Coronary artery (tissue), 2 donors: Measurements from ENCODE around the gene NELFCD.

ENCODE experiments used
- DNase-seq: peaks from one replicate; pipeline ENCODE4 v3.0.0-alpha.2; 2017; ENCODE audit warnings: low spot score
- H3K27ac ChIP-seq, 2 donors: fragments of 200-600 bp; sonication (generic); one replicate each; pipeline ENCODE4 v1.5.1; 2016 to 2019
- H3K4me3 ChIP-seq: fragments of 200-600 bp; sonication (generic); 2 replicates; pipeline ENCODE4 v1.5.1; 2016; ENCODE audit warnings: mild to moderate bottlenecking, moderate library complexity
- CTCF ChIP-seq: fragments of 200-600 bp; sonication (generic); IDR thresholded peaks from one replicate; pipeline ENCODE4 v1.5.1; 2019; ENCODE audit warnings: antibody characterized with exemption

The NELFCD gene

GRCh38 chr20:59014680-59015389 is 33.8 kb downstream of the NELFCD start:
- Histone ChIP-seq H3K27ac (no peak overlapping the region), H3K4me3 (no peak overlapping the region)
- no peak for TF ChIP-seq CTCF
- DNase-seq, result no peak

GRCh38 chr20:59015411-59015810 is 34.4 kb downstream of the NELFCD start:
- TF ChIP-seq CTCF, result no peak
- no peak for DNase-seq
- Histone ChIP-seq H3K27ac (no peak overlapping the region), H3K4me3 (no peak overlapping the region)

- TF ChIP-seq CTCF, result no peak
- Histone ChIP-seq H3K4me3 (no peak overlapping the region), H3K27ac (no peak overlapping the region)
- no peak for DNase-seq
These were observed 35.0 kb downstream of the NELFCD start for GRCh38 chr20:59015812-59016711.

- Histone ChIP-seq H3K27ac (no peak overlapping the region), H3K4me3 (no peak overlapping the region)
- no peak for TF ChIP-seq CTCF
- no peak for DNase-seq
These were observed 35.9 kb downstream of the NELFCD start for GRCh38 chr20:59016795-59017492.

- DNase-seq, result no peak
- Histone ChIP-seq H3K4me3 (no peak overlapping the region), H3K27ac (no peak overlapping the region)
- no peak for TF ChIP-seq CTCF
These were observed 36.6 kb downstream of the NELFCD start for GRCh38 chr20:59017493-59018231.

GRCh38 chr20:59018817-59019216 is 37.8 kb downstream of the NELFCD start:
- no peak for DNase-seq
- Histone ChIP-seq H3K4me3 (no peak overlapping the region), H3K27ac (no peak overlapping the region)
- no peak for TF ChIP-seq CTCF
